ENCODE measurements around the gene ITIH4.

GRCh38 chr3:52838561-52839267, 8.2 kb upstream of the ITIH4 start:
- no peak for TF ChIP-seq CTCF (IDR thresholded peaks at IDR 0.05; ENCODE audit: insufficient read depth, low read depth, low read length)
- no peak for TF ChIP-seq EZH2 (IDR thresholded peaks at IDR 0.05; ENCODE audit: insufficient read depth, low read length)

All from astrocyte (in vitro differentiated cells and primary cell).